Smooth muscle cell (in vitro differentiated cells): ENCODE data around the gene FBRSL1. TPM values are rescaled to one million over a fixed set of nuclear protein-coding genes. Genes with fewer than 3 reads are reported as not detected.

Source experiments
- DNase-seq: peaks from one replicate; lab custom pipeline; 2025; ENCODE audit not compliant: unreplicated experiment; lab: John Stamatoyannopoulos, UW
- H2AFZ ChIP-seq: fragments of 200-600 bp; sonication (generic); 2 replicates; pipeline ENCODE4 v1.6.0; 2016; ENCODE audit warnings: antibody characterized with exemption, low read depth, mild to moderate bottlenecking
- H3F3A ChIP-seq: fragments of 200-600 bp; sonication (generic); 2 replicates; pipeline ENCODE4 v1.6.0; 2017; ENCODE audit warnings: antibody characterized with exemption, low read depth
- H3K27ac ChIP-seq: fragments of 200-600 bp; sonication (generic); 2 replicates; pipeline ENCODE4 v1.5.1; 2016; ENCODE audit warnings: low read depth, mild to moderate bottlenecking
- H3K27me3 ChIP-seq: fragments of 200-600 bp; sonication (generic); 2 replicates; pipeline ENCODE4 v1.6.1; 2016; ENCODE audit warnings: low read depth, mild to moderate bottlenecking
- H3K36me3 ChIP-seq: fragments of 200-600 bp; sonication (generic); 2 replicates; pipeline ENCODE4 v1.5.1; 2016; ENCODE audit warnings: low read depth
- H3K4me1 ChIP-seq: fragments of 200-600 bp; sonication (generic); 2 replicates; pipeline ENCODE4 v1.5.1; 2016; ENCODE audit warnings: low read depth
- H3K4me2 ChIP-seq: fragments of 200-600 bp; sonication (generic); 2 replicates; pipeline ENCODE4 v1.6.0; 2016; ENCODE audit warnings: mild to moderate bottlenecking
- H3K4me3 ChIP-seq: fragments of 200-600 bp; sonication (generic); 2 replicates; pipeline ENCODE4 v1.5.1; 2016; ENCODE audit warnings: mild to moderate bottlenecking
- H3K79me2 ChIP-seq: fragments of 200-600 bp; sonication (generic); 2 replicates; pipeline ENCODE4 v1.6.0; 2016; ENCODE audit warnings: low read depth, mild to moderate bottlenecking
- H3K9ac ChIP-seq: fragments of 200-600 bp; sonication (generic); 2 replicates; pipeline ENCODE4 v1.6.0; 2016; ENCODE audit warnings: low read depth
- H3K9me3 ChIP-seq: fragments of 200-600 bp; sonication (generic); replicated peaks from 2 replicates; pipeline ENCODE4 v1.5.1; 2016; ENCODE audit warnings: low read depth
- H4K20me1 ChIP-seq: fragments of 200-600 bp; sonication (generic); 2 replicates; pipeline ENCODE4 v1.6.0; 2016; ENCODE audit warnings: low read depth
- CTCF ChIP-seq: fragments of 200-600 bp; sonication (generic); IDR thresholded peaks from 2 replicates; pipeline ENCODE4 v1.5.1; 2017; ENCODE audit warnings: borderline replicate concordance, mild to moderate bottlenecking, antibody characterized with exemption; ENCODE audit not compliant: insufficient read depth, poor library complexity, severe bottlenecking
- WGBS: methylation state at CpG from one replicate; pipeline ENCODE4 v1.1.7; 2016; ENCODE audit warnings: low lambda C conversion rate; 5-methylcytosine and 5-hydroxymethylcytosine counted together
- polyA plus RNA-seq: library from polyadenylated mRNA; unstranded; fragments of >200 nt; fragmentation: Nextera tagmentation; extraction: Ambion mirVana; gene quantifications from 2 replicates; pipeline ENCODE4 v1.2.1, GENCODE V29; 2016
- total RNA-seq: library from RNA; depleted of rRNA; stranded (reverse); fragments of >200 nt; gene quantifications from 2 replicates; pipeline ENCODE4 v1.2.3, GENCODE V29; 2014

The FBRSL1 gene
- total and polyA plus RNA-seq, 2 experiments from 2014 or later, result 7.9 to 17.6 TPM

- Histone ChIP-seq H3K9me3 (no peaks in the 10 kb centered on the region), H3K4me3 (no peak overlapping the region), H3K4me2 (no peak overlapping the region), H3K4me1 (no peaks in the 10 kb centered on the region), H3K79me2 (no peaks in the 10 kb centered on the region), H2AFZ (no peak overlapping the region), H3K36me3 (no peaks in the 10 kb centered on the region), H3K27me3 (no peaks in the 10 kb centered on the region), H3K27ac (no peak overlapping the region), H4K20me1 (peaks cover 71% of the 10 kb centered on the region), H3F3A (no peaks in the 10 kb centered on the region), H3K9ac (no peak overlapping the region)
- 98% methylated on average over 11 of the region's 11 CpGs for WGBS
- no peak for DNase-seq
- TF ChIP-seq CTCF, result no peak
Measured at GRCh38 chr12:132529156-132529839, 39.3 kb downstream of the FBRSL1 start.

GRCh38 chr12:132529906-132530305 is 40.0 kb downstream of the FBRSL1 start:
- 92% methylated on average over 10 of the region's 10 CpGs for WGBS
- Histone ChIP-seq H3K4me1 (no peaks in the 10 kb centered on the region), H3K79me2 (no peaks in the 10 kb centered on the region), H3K4me3 (no peak overlapping the region), H3K9me3 (no peaks in the 10 kb centered on the region), H3K27me3 (no peaks in the 10 kb centered on the region), H2AFZ (no peak overlapping the region), H3K9ac (no peak overlapping the region), H3K36me3 (no peaks in the 10 kb centered on the region), H3F3A (no peaks in the 10 kb centered on the region), H3K27ac (no peak overlapping the region), H3K4me2 (no peak overlapping the region), H4K20me1 (peaks cover 71% of the 10 kb centered on the region)
- no peak for DNase-seq
- no peak for TF ChIP-seq CTCF

GRCh38 chr12:132530447-132530846 is 40.5 kb downstream of the FBRSL1 start:
- peaks cover 71% of the 10 kb centered on the region for H4K20me1 ChIP-seq

More at GRCh38 chr12:132530447-132530846, 40.5 kb downstream of the FBRSL1 start:
- no peak for DNase-seq
- no peaks in the 10 kb centered on the region for H3K9me3 ChIP-seq
- 87% methylated on average over 4 of the region's 6 CpGs for WGBS
- H3K4me3 ChIP-seq, result no peak overlapping the region
- no peak for TF ChIP-seq CTCF
- H3K27me3 ChIP-seq, result no peaks in the 10 kb centered on the region
- H3F3A ChIP-seq, result no peaks in the 10 kb centered on the region
- no peak overlapping the region for H3K27ac ChIP-seq
- H2AFZ ChIP-seq, result no peak overlapping the region
- H3K4me2 ChIP-seq, result no peak overlapping the region
- H3K9ac ChIP-seq, result no peak overlapping the region
- no peaks in the 10 kb centered on the region for H3K4me1 ChIP-seq
- H3K36me3 ChIP-seq, result no peaks in the 10 kb centered on the region
- no peaks in the 10 kb centered on the region for H3K79me2 ChIP-seq
